Activated T-cell treated with anti-CD3 and anti-CD28 coated beads, Interleukin-2, amount 50 U/mL, for 1 hour (primary cell): ENCODE results near the gene ITPR3.
A peak's percentile ranks its signal among the peaks of the same experiment; 100 is the strongest.

Experiments used
- DNase-seq: peaks from one replicate; pipeline ENCODE4 v3.0.0-alpha.2; 2020

ITPR3 gene

GRCh38 chr6:33671744-33672072 is 50.6 kb downstream of the ITPR3 start:
- DNase-seq, result no peak

GRCh38 chr6:33672808-33673207 is 51.7 kb downstream of the ITPR3 start:
- no peak for DNase-seq

GRCh38 chr6:33673851-33674250 is 52.7 kb downstream of the ITPR3 start:
- no peak for DNase-seq

- DNase-seq, result no peak
Observed at GRCh38 chr6:33675968-33676367, 54.8 kb downstream of the ITPR3 start.

- DNase-seq, result no peak
Observed at GRCh38 chr6:33676416-33677142, 55.5 kb downstream of the ITPR3 start.

- no peak for DNase-seq
Observed at GRCh38 chr6:33677143-33677660, 56.1 kb downstream of the ITPR3 start.

GRCh38 chr6:33677689-33678088 is 56.6 kb downstream of the ITPR3 start:
- DNase-seq, result no peak

GRCh38 chr6:33678233-33678931 is 57.3 kb downstream of the ITPR3 start:
- DNase-seq, result no peak

GRCh38 chr6:33678932-33679490 is 57.9 kb downstream of the ITPR3 start:
- no peak for DNase-seq

GRCh38 chr6:33679761-33680160 is 58.6 kb downstream of the ITPR3 start:
- no peak for DNase-seq

GRCh38 chr6:33682341-33682740 is 61.2 kb downstream of the ITPR3 start:
- no peak for DNase-seq

GRCh38 chr6:33683051-33683571 is 62.0 kb downstream of the ITPR3 start:
- DNase-seq, result peak; percentile 33

GRCh38 chr6:33683576-33684427 is 62.7 kb downstream of the ITPR3 start:
- DNase-seq, result no peak

- DNase-seq, result no peak
Observed at GRCh38 chr6:33684428-33684896, 63.3 kb downstream of the ITPR3 start.

GRCh38 chr6:33684983-33685382 is 63.9 kb downstream of the ITPR3 start:
- DNase-seq, result no peak

GRCh38 chr6:33685411-33686224 is 64.5 kb downstream of the ITPR3 start:
- DNase-seq, result no peak

- DNase-seq, result no peak
Observed at GRCh38 chr6:33686225-33686924, 65.3 kb downstream of the ITPR3 start.

GRCh38 chr6:33686981-33687975 is 66.2 kb downstream of the ITPR3 start:
- DNase-seq, result no peak

- DNase-seq, result no peak
Observed at GRCh38 chr6:33688006-33688405, 66.9 kb downstream of the ITPR3 start.
